Stimulated activated naive CD4-positive, alpha-beta T cell (primary cell): ENCODE results near the gene KRT84.

ENCODE experiments used
- DNase-seq, 6 experiments: peaks; one replicate each; lab custom pipeline; 2025; lab: John Stamatoyannopoulos, UW

Gene KRT84

GRCh38 chr12:52385226-52385702 is at the start of gene KRT84:
TSS of gene KRT84 (minus strand) at chr12:52385652. CDS start at chr12:52385585, 67 bp downstream.
- DNase-seq: no peak

- no peak for DNase-seq
Measured at GRCh38 chr12:52434760-52435530, 49.5 kb upstream of the KRT84 start.

- no peak for DNase-seq
Measured at GRCh38 chr12:52434081-52434733, 48.8 kb upstream of the KRT84 start, which contains the start of gene KRT75. TSS of gene KRT75 (minus strand) at chr12:52434371. CDS start at chr12:52434304, 67 bp downstream.

- no peak for DNase-seq
Measured at GRCh38 chr12:52433501-52434080, 48.1 kb upstream of the KRT84 start.

GRCh38 chr12:52432559-52433207 is 47.2 kb upstream of the KRT84 start:
- DNase-seq: no peak

GRCh38 chr12:52428121-52428520 is 42.7 kb upstream of the KRT84 start:
- DNase-seq: no peak

GRCh38 chr12:52427083-52427482 is 41.6 kb upstream of the KRT84 start:
- DNase-seq: no peak

- no peak for DNase-seq
Measured at GRCh38 chr12:52426034-52426433, 40.6 kb upstream of the KRT84 start.

- no peak for DNase-seq
Measured at GRCh38 chr12:52425466-52425865, 40.0 kb upstream of the KRT84 start.

- no peak for DNase-seq
Measured at GRCh38 chr12:52423661-52424500, 38.4 kb upstream of the KRT84 start.

- no peak for DNase-seq
Measured at GRCh38 chr12:52423035-52423434, 37.6 kb upstream of the KRT84 start.

- no peak for DNase-seq
Measured at GRCh38 chr12:52419656-52420055, 34.2 kb upstream of the KRT84 start.

GRCh38 chr12:52418576-52419110 is 33.2 kb upstream of the KRT84 start:
- DNase-seq: no peak

GRCh38 chr12:52417740-52418139 is 32.3 kb upstream of the KRT84 start:
- no peak for DNase-seq

- DNase-seq: no peak
Measured at GRCh38 chr12:52416795-52417194, 31.3 kb upstream of the KRT84 start.

GRCh38 chr12:52415870-52416750 is 30.7 kb upstream of the KRT84 start:
- no peak for DNase-seq

GRCh38 chr12:52414936-52415335 is 29.5 kb upstream of the KRT84 start:
- no peak for DNase-seq

GRCh38 chr12:52413782-52414345 is 28.4 kb upstream of the KRT84 start:
- no peak for DNase-seq

- DNase-seq: no peak
Measured at GRCh38 chr12:52413202-52413601, 27.8 kb upstream of the KRT84 start.

- DNase-seq: no peak
Measured at GRCh38 chr12:52411815-52412214, 26.4 kb upstream of the KRT84 start.
